Glomerular visceral epithelial cell (primary cell): ENCODE data around the gene KCNQ2.
"Not testable (repeated sequence)": the region's sequence is repeated elsewhere in the genome, so short reads cannot be mapped to it uniquely, and the experiment has no call there.

Source experiments
- DNase-seq: peaks from one replicate; pipeline ENCODE4 v3.0.0-alpha.2; 2016; ENCODE audit errors: extremely low spot score

Gene KCNQ2

DNA sequence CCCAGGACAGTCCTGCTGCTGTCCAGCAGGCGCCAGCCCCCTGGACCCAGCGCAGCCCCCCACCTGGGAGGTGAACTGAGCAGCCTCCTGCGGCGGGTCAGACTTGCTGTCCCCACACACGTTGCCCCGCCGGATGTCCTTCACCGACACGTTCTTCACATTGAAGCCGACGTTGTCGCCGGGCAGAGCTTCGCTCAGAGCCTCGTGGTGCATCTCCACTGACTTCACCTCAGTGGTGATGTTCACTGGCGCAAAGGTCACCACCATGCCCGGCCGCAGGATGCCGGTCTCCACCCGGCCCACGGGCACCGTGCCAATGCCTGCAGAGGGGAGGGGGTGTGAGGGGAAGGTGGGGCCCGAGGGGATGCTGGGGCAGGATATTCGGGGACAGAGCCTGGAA lies 18.0 kb upstream of the KCNQ2 start:
- no peak for DNase-seq

DNA sequence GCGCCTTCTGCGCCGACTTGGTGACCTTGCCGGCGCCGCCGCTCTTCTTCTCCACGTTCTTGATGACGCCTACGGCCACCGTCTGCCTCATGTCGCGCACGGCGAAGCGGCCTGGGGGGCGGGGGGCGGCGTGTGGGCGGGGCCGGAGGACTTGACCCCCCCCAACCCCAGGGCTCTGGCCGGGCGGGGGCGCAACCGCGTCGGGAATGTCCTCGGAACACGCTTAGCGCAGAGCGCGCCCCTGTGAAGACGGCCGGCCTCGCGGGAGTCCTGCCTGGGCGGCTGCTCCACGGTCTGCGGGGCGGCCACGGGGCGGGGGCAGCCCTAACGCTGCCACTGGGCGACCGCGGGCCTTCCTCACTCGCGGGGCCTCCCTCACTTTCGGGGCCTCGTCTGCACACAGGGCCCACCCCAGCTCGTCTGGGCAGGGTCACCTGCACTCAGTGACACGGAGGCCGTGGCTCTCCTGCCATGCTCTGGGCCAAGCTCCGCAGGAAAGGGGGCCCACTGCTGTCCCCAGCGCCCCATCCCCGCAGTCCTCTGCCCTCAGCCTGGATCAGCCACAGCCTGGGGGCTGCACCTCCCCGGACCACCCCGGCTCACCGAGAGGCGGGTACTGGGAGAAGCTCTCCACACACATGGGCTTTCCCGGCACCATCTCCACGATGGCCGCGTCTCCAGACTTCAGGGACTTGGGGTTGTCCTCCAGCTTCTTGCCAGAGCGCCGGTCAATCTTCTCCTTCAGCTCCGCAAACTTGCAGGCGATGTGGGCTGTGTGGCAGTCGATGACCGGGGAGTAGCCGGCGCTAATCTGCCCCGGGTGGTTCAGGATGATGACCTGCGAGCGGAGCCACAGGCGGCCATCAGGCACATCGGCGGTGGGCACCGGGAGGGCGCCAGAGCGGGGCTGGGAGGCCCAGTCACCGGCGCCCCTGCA lies 16.1 kb upstream of the KCNQ2 start:
- no peak for DNase-seq

DNA sequence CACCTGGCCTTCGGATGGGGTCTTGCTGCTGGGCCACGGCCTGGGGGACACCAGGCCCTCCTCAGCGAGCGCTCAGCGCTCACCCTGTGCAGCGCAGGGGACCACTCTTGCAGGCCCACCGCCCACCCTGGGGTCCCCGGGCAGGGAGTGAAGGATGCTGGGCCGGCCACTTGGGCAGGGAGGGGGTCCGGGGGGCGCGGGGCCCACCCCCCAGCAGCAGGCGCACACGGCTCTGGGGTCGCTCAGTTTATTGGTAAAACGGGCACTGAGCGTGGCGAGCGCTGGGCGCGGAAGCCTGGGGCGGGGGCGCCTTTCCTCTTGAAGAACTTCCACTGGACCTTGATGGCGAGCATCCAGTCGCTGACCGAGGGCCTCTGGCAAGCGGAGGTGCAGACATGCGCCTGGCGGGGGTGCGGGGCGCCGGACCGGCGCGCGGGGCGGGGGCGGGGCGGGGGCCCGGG lies 15.4 kb upstream of the KCNQ2 start:
- no peak for DNase-seq

DNA sequence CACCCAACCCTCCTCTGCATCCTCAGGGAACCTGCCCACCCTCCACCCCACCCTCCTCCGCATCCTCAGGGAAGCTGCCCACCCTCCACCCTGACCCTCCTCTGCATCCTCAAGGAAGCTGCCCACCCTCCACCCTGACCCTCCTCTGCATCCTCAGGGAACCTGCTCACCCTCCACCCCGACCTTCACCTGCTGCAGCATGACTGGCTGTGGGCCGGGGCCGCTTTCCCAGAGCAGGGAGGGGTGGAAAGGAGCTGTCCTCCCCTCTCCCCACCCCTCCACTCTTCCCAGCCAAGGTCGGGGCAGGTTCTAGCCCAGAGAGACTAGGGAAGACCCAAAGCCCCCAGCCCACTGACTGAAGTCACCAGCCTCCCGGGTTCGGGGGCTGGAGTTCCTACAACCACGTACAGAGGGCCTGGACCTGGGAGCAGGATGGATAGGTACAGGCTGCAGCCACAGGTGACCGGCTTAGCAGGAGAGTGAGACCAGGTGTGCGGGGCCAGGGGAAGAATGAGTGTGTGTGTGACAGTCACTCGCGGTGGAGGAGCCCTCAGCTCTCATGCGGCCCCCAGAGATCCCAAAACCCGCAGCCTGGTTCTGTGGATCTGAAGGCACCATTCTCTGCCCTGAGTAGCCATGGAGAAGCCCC lies 14.8 kb upstream of the KCNQ2 start:
- DNase-seq = no peak

DNA sequence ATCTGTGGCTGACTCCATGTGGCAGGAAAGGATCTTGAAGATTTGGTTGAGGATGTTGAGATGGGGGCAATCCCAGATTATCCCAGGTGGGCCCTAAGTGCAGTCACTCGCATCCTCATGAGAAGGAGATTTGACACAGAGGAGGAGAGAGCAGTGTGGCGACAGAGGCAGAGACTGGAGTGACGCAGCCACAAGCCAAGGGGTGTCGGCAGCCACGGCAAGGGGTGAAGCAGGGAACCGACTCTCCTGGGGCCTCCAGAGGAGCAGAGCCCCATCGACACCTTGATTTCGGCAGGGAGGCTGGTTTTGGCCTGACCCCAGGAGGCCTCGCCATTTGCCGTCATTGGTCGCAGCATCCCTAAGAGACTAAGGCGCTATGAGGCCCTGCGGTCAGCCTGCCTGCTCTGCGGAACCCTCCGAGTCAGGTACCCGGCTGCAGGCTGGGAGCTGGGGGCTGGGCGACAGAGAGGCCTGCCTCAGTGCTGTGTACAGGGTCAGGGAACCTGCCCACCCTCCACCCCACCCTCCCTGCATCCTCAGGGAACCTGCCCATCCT lies 13.9 kb upstream of the KCNQ2 start:
- DNase-seq = no peak

DNA sequence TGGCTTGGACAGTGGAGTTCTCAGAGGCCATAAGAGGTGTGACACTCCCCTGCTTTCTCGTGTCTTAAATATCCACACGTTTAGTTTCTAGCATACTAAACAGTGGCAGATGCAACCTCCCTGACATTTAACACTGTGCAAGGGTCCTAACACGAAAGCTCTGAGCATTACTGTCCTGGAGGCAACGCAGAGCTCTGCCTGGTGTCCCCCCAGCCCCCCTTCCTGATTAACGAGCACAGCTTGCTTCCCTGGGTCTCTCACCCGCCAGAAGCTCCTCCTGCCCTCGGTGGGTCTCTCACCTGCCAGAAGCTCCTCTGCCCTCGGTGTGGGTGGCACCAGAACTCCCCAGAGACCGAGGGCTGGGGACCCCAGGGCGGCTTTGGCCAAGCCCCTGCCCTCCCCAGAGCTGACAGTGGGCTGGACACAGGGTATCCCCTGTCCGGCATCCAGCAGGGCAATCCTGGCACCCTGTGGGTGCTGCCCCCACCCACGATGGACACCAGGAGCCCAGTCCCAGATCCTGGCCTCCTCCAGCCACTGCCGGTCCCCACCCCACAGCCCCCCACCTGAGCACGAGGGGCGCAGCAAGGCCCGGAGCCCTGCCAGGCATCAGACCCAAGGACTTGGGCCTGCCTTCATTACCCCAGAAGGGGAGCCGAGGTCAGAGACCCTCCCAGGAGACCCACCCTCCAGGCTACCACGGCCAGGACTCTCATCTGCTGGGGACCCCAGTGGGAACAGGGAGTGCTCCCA lies 12.4 kb upstream of the KCNQ2 start:
- DNase-seq = no peak

DNA sequence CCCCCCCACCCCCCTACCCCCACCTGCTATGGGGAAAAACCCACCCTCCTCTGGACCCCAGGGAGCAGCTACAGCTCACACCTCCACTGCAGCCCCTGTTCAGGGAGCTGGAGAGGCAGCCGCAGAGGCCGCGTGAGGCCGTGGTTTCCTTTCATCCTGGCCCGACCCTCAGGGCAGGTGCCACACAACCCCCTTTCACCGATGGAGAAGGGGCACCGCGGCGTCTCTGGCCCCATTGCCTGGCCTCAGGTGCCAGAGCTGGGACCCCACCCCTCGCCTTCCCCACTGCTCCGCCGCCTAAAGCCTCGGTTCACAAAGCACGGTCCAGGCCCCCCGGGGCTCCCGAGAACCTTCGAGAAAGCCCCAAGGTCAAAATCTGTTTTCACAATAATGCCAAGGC lies 11.8 kb upstream of the KCNQ2 start:
- DNase-seq = no peak

DNA sequence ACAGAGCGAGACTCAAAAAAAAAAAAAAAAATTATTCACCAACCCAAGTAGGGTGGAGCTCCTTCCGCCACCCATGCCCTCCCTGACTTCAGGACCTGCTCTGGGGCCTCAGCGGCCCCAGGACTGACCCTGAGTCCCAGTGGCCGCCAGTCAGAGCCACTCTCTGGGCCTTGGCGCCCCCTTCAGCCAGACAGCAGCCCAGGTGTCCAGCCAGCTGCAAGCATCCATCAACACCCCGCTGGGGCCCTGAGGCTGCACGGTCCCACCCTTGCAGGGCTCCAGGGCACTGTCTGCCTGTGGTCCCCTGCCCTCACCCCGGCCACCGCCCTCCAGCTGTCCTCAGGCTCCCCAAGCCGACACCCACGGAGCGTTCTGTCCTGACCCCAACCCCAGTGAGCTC lies 11.4 kb upstream of the KCNQ2 start:
- DNase-seq = no peak

DNA sequence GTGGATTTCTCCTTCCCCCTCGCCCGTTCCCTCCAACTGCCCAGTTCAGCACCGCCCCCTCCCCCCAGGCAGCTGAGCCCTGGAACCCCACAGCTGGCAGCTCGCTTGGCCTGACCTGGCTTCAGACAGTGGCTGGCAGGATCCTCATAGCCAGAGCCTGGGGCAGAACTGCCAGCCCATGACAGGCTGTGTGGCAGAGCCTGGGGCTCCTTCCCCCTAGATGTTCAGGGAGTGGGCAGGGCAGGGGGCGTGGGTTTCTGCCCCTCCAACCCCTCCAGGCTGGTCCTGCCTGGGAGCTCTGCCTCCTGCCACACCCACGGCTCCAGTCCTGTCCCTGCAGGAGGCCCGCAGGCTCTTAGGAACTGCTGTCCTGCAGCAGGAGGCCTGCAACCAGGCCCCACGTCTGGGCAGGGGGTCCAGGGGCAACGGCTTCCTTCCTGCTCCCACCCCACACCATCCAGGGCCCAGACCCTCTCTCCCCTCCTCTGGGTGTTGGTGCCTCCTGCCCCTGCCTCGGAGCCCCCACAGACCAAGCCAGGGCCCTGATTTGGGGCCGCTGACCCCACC lies 9.6 kb upstream of the KCNQ2 start:
- DNase-seq = no peak

DNA sequence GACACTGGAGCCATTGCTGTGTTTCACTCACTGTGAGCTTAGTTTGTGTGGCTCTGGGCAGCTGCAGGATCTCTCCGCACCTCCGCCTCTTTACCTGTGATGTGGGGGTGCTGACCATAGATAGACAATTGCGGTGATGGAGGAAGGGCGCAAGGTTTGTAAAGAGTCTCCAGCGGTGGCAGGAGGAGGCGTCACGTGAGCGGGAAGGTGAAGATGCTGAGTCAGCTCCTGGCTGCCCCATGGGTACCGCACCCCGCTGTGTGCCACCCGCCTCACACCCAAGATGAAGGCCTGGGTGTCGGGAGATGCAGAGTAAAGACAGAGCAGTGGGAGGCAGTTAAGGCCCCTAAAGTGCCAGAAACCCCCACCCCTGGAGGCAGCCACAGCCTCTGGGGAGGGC lies 9.0 kb upstream of the KCNQ2 start:
- no peak for DNase-seq

DNA sequence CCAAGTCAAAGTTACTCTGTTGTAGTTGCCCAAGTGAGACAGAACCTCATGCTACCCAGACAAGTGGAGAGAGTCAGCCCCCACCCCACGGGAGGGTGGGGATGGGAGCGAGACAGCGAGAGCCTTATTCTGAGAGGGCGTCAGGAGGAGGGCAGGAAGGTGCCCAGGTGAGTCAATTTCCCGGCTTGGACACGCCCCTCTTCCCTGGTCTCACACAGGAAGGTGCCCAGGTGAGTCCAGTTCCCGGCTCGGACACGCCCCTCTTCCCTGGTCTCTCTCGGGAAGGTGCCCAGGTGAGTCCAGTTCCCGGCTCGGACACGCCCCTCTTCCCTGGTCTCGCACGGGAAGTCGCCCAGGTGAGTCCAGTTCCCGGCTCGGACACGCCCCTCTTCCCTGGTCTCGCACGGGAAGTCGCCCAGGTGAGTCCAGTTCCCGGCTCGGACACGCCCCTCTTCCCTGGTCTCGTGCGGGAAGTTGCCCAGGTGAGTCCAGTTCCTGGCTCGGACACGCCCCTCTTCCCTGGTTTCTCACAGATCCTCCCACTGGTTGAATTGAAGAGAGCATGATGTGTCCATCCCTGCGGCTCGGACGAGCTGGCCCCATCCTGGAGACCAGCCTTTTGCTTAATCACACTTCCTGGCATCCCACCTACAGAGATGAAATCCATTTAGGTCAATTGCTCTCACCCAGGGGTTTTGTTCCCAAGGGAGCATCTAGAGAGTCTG lies 7.4 kb upstream of the KCNQ2 start:
- not testable (repeated sequence) for DNase-seq

DNA sequence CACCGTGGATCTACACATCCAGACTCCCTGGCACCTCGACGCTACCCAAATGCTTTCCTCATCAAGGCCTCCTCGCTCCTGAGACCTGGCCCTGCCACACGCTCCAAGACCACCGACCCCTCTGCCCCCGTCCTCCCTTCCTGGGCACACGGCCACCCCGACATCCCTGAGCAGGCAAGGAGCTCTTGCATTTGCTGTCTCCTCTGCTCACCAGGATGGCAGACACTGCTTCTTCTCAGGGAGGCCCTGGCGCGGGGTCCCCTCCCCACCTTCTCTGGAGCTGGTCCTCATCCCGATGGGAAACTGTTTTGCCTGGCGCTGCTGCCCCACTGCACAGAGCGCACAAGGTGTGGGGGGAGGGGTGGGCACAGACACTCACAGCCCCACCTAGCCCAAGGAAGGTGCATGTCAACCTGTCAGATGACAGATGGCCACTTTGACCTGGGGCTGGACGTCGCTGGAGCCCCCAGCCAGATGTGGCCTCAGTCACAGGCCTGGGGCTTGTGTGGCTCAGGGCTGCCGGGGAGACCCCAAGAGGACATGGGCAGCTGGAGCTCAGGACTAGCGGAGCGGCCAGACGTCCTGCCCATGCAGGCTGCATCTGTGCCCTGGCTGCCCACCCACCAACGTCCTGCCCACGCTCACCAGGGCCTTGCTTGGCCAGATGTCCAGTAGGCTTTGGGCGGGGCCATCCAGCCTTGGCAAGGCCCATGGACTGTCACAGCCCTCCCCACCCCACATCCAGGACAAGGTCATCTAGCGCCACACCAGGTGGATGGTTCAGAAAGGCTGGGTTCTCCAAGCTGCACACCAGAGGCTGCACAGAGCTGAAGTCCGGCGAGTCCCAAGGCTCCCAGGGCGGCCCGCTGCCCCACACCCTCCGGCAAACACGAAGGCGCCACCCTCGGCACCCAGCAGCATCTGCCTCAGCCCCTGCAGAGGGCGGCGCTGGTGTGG lies 6.2 kb upstream of the KCNQ2 start:
- no peak for DNase-seq

DNA sequence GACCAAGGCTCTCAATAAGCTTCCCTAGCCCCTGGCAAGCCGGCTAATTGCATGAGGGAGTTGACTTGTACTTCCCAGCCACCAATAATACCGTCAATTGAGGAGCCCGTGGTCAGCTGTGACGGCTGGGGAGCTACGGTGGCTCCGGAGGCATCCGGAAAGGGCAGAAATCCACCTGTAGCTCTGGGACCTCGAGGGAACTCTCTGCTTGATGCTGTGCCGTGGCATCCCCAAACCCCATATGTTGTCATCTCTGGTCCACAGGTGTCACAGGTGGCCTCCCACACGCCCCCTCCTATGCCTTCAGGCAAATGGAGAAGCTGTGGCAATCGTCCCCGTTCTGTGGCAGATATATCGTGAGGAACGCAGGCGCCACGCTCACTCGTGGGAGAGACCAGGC lies 5.5 kb upstream of the KCNQ2 start:
- DNase-seq = no peak

DNA sequence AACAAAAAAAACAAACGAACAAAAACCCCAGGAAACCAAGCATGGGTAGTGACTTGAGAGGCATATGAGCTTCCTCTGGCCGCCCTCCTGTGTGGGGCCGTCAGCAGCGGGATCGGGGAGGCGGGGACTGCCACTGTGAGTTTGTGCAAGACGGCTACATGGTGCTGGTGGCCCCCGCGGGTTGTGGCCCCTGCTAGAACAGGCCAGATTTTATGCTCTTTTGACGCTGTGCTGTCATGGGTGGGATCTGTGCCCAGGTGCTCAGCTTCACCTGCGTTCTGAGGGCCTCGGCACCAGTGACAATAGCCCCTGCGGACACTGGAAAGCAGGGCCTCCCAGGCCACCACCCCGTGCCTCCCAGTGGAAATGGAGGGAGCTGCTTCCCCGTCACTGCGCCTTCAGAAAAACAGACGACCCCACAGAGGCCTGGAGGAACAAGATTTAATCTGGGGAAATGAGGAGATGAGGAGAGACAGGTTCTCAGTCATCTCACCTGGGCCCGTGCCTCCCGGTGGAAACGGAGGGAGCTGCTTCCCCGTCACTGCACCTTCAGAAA lies 4.7 kb upstream of the KCNQ2 start:
- no peak for DNase-seq

DNA sequence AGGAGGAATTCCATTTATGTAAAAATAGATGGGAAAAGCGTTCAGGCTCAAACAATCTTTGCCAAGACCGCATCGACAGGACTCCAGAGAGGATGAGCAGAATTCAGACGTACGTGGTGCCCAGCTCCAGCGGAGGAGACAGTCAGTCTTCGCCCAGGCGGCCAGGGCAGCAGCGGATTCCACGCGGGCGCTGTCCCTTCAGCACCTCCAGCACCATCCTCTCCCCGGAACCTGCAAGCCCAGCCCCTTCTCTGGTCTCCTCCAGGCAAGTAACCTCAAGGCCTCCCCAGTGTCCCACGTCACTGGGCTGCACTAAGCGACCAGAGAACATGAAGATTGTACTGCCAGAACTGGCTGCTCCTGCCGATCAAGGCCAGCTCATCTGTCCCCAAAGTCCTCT lies 2.8 kb upstream of the KCNQ2 start:
- no peak for DNase-seq

DNA sequence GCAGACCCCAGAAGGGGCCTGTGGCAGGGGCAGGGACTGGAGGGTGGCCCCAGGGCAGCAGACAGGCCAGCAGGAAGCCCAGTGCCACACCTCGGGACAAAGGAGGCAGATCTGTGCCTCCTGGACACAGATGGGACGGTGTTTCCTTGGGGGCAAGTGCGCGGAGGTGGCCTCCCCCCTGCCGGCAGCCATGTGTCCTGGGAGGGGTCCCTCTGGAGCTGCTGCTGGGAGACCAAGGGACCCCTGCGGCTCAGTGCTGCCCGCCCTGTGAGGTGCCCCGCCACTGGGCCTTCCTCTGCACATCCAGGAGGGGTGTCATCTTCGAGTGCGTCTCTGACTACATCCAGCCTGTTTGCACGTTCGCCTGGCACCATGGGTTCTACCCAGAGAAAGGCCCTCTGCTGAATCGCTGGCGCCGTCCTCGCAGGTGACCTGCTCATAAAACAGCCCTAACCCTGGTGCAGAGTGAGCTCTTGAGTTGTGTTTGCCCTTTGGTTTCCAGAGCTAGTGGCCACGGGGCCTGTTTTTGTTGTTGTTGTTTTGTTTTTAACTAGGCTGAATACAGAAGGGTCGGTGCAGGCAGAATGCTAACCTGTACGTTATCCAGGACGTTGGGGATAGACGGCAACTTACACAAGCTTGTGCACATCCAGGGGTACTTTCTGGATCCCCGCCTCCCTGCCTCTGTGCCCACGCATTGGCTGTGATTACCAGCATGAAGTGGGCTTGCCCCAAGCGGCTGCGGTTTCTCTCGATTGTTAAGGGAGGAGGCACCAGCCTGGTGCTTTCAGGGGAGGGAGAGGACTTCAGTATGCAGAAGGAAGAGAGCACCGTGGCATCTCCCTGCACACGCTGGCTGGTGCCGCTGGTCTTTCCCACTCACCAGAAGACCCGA lies 1.3 kb upstream of the KCNQ2 start:
- no peak for DNase-seq

DNA sequence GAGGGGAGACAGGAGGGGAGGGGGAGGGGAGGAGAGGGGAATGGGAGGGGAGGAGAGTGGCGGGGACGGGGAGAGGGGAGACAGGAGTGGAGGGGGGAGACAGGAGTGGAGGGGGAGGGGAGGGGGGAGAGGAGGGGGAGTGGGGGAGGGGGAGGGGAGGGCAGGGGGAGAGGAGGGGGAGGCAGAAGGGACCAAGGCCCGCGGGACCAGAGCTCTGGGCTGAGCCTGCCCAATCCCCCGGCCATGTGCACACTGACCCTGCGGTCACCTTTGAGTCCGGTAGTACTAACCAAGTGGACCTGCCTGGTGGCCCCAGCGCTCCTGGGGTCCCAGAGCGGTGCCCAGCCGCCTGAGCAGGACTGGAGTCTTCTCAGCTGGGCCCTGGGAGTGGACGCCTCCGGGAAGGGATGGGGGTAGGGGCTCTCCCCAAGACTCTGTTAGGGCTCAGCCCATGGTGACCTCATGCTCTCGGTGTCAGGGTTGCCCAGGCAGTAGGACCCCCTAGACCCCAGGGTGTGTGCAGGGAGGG lies 471 bp upstream of the KCNQ2 start:
- DNase-seq = no peak

DNA sequence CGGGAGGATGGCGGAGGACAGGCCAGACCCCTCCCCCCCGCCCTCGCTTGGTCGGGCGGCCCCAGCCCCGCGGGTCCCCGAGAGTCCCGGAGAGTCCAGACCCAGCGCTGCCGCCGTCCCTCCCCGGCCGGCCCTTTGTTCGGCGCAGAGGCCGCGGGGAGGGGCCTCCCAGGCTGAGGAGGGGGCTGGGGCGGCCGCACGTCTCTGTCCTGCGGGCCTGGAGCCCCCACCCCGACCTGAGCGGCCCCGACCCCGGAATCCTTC lies 806 bp downstream of the KCNQ2 start:
- DNase-seq = no peak
